Measurements from ENCODE around the gene STK32C.

The STK32C gene

GRCh38 chr10:132336919-132337407 is 29.2 kb upstream of the STK32C start:
- no peaks in the 10 kb centered on the region for H3K36me3 ChIP-seq (ENCODE audit: insufficient read depth, low read depth, low read length)
- peaks cover 6% of the 10 kb centered on the region; the same call in 1 of the 2 replicates for H3K4me1 ChIP-seq (ENCODE audit: insufficient read depth, low read length)
- H3K9me3 ChIP-seq (ENCODE audit: insufficient read depth, low read depth, low read length) = no peaks in the 10 kb centered on the region
- peaks cover 10% of the 10 kb centered on the region; the same call in 1 of the 2 replicates for H3K27me3 ChIP-seq (ENCODE audit: insufficient read depth, low read length)
- H3K27ac ChIP-seq (ENCODE audit: low read length) = no peak overlapping the region
- peak overlapping the region; percentile 66; the same call in 1 of the 2 replicates for H3K9ac ChIP-seq (ENCODE audit: low read depth, low read length)
- no peak overlapping the region; the same call in 1 of the 2 replicates for H3K4me3 ChIP-seq (ENCODE audit: low read length)

GRCh38 chr10:132336064-132336746 is 28.5 kb upstream of the STK32C start:
- H3K9ac ChIP-seq (ENCODE audit: low read depth, low read length) = no peak overlapping the region
- H3K27ac ChIP-seq (ENCODE audit: low read length) = no peak overlapping the region

GRCh38 chr10:132335189-132336063 is 27.7 kb upstream of the STK32C start:
- Histone ChIP-seq H3K9ac (ENCODE audit: low read depth, low read length) (no peak overlapping the region), H3K27ac (ENCODE audit: low read length) (no peak overlapping the region), H3K36me3 (ENCODE audit: insufficient read depth, low read depth, low read length) (no peaks in the 10 kb centered on the region), H3K4me3 (ENCODE audit: low read length) (no peak overlapping the region), H3K27me3 (ENCODE audit: insufficient read depth, low read length) (peaks cover 10% of the 10 kb centered on the region; the same call in 1 of the 2 replicates), H3K9me3 (ENCODE audit: insufficient read depth, low read depth, low read length) (no peaks in the 10 kb centered on the region), H3K4me1 (ENCODE audit: insufficient read depth, low read length) (peaks cover 6% of the 10 kb centered on the region; the same call in 1 of the 2 replicates)

More at GRCh38 chr10:132336064-132336746, 28.5 kb upstream of the STK32C start:
- no peaks in the 10 kb centered on the region for H3K9me3 ChIP-seq (ENCODE audit: insufficient read depth, low read depth, low read length)
- H3K4me3 ChIP-seq (ENCODE audit: low read length) = no peak overlapping the region
- no peaks in the 10 kb centered on the region for H3K36me3 ChIP-seq (ENCODE audit: insufficient read depth, low read depth, low read length)
- H3K4me1 ChIP-seq (ENCODE audit: insufficient read depth, low read length) = peaks cover 6% of the 10 kb centered on the region; the same call in 1 of the 2 replicates
- peaks cover 10% of the 10 kb centered on the region; the same call in 1 of the 2 replicates for H3K27me3 ChIP-seq (ENCODE audit: insufficient read depth, low read length)

- Histone ChIP-seq H3K9ac (ENCODE audit: low read depth, low read length) (no peak overlapping the region), H3K4me3 (ENCODE audit: low read length) (no peak overlapping the region), H3K27ac (ENCODE audit: low read length) (no peak overlapping the region), H3K9me3 (ENCODE audit: insufficient read depth, low read depth, low read length) (no peaks in the 10 kb centered on the region), H3K36me3 (ENCODE audit: insufficient read depth, low read depth, low read length) (peaks cover 2% of the 10 kb centered on the region; the same call in 1 of the 2 replicates), H3K4me1 (ENCODE audit: insufficient read depth, low read length) (peaks cover 12% of the 10 kb centered on the region), H3K27me3 (ENCODE audit: insufficient read depth, low read length) (peaks cover 10% of the 10 kb centered on the region; the same call in 1 of the 2 replicates)
These were observed 27.0 kb upstream of the STK32C start for GRCh38 chr10:132334631-132335188.

GRCh38 chr10:132333386-132333785 is 25.6 kb upstream of the STK32C start:
- Histone ChIP-seq H3K4me1 (ENCODE audit: insufficient read depth, low read length) (peaks cover 15% of the 10 kb centered on the region), H3K4me3 (ENCODE audit: low read length) (no peak overlapping the region), H3K27me3 (ENCODE audit: insufficient read depth, low read length) (peaks cover 10% of the 10 kb centered on the region; the same call in 1 of the 2 replicates), H3K36me3 (ENCODE audit: insufficient read depth, low read depth, low read length) (peaks cover 5% of the 10 kb centered on the region; the same call in 1 of the 2 replicates), H3K27ac (ENCODE audit: low read length) (no peak overlapping the region), H3K9ac (ENCODE audit: low read depth, low read length) (no peak overlapping the region), H3K9me3 (ENCODE audit: insufficient read depth, low read depth, low read length) (no peaks in the 10 kb centered on the region)

GRCh38 chr10:132332433-132332754 is 24.6 kb upstream of the STK32C start:
- no peaks in the 10 kb centered on the region for H3K9me3 ChIP-seq (ENCODE audit: insufficient read depth, low read depth, low read length)
- peak overlapping the region; percentile 69; the same call in 1 of the 2 replicates for H3K9ac ChIP-seq (ENCODE audit: low read depth, low read length)
- H3K4me3 ChIP-seq (ENCODE audit: low read length) = peak overlapping the region; percentile 98
- H3K27ac ChIP-seq (ENCODE audit: low read length) = no peak overlapping the region
- H3K27me3 ChIP-seq (ENCODE audit: insufficient read depth, low read length) = peaks cover 10% of the 10 kb centered on the region; the same call in 1 of the 2 replicates
- H3K36me3 ChIP-seq (ENCODE audit: insufficient read depth, low read depth, low read length) = peaks cover 5% of the 10 kb centered on the region; the same call in 1 of the 2 replicates
- peaks cover 15% of the 10 kb centered on the region for H3K4me1 ChIP-seq (ENCODE audit: insufficient read depth, low read length)

- Histone ChIP-seq H3K4me1 (ENCODE audit: insufficient read depth, low read length) (peaks cover 13% of the 10 kb centered on the region), H3K27ac (ENCODE audit: low read length) (no peak within 1 kb of the TSS), H3K36me3 (ENCODE audit: insufficient read depth, low read depth, low read length) (peaks cover 5% of the 10 kb centered on the region; the same call in 1 of the 2 replicates)
These were observed 24.1 kb upstream of the STK32C start, which contains the start of gene LRRC27 for GRCh38 chr10:132331601-132332432. Gene LRRC27, plus strand, starts transcription at chr10:132332193. Its CDS starts 1,332 bp downstream, at chr10:132333525.

GRCh38 chr10:132330486-132330833 is 22.7 kb upstream of the STK32C start:
- Histone ChIP-seq H3K36me3 (ENCODE audit: insufficient read depth, low read depth, low read length) (peaks cover 5% of the 10 kb centered on the region; the same call in 1 of the 2 replicates), H3K4me3 (ENCODE audit: low read length) (peak overlapping the region; percentile 98), H3K9ac (ENCODE audit: low read depth, low read length) (peak overlapping the region; percentile 16; the same call in 1 of the 2 replicates), H3K27me3 (ENCODE audit: insufficient read depth, low read length) (peaks cover 10% of the 10 kb centered on the region; the same call in 1 of the 2 replicates), H3K27ac (ENCODE audit: low read length) (no peak overlapping the region), H3K4me1 (ENCODE audit: insufficient read depth, low read length) (peaks cover 11% of the 10 kb centered on the region), H3K9me3 (ENCODE audit: insufficient read depth, low read depth, low read length) (no peaks in the 10 kb centered on the region)

More at GRCh38 chr10:132331601-132332432, 24.1 kb upstream of the STK32C start, which contains the start of gene LRRC27:
- peaks cover 10% of the 10 kb centered on the region; the same call in 1 of the 2 replicates for H3K27me3 ChIP-seq (ENCODE audit: insufficient read depth, low read length)
- no peaks in the 10 kb centered on the region for H3K9me3 ChIP-seq (ENCODE audit: insufficient read depth, low read depth, low read length)
- H3K4me3 ChIP-seq (ENCODE audit: low read length) = peak within 1 kb of the TSS; percentile 98
- H3K9ac ChIP-seq (ENCODE audit: low read depth, low read length) = peak within 1 kb of the TSS; percentile 94

- peak overlapping the region; percentile 16; the same call in 1 of the 2 replicates for H3K9ac ChIP-seq (ENCODE audit: low read depth, low read length)
These were observed 22.1 kb upstream of the STK32C start for GRCh38 chr10:132329565-132330485.

GRCh38 chr10:132328738-132329137 is 21.0 kb upstream of the STK32C start:
- H3K27ac ChIP-seq (ENCODE audit: low read length) = no peak overlapping the region
- H3K9ac ChIP-seq (ENCODE audit: low read depth, low read length) = no peak overlapping the region
- peaks cover 11% of the 10 kb centered on the region for H3K4me1 ChIP-seq (ENCODE audit: insufficient read depth, low read length)
- H3K9me3 ChIP-seq (ENCODE audit: insufficient read depth, low read depth, low read length) = no peaks in the 10 kb centered on the region
- H3K4me3 ChIP-seq (ENCODE audit: low read length) = no peak overlapping the region
- peaks cover 10% of the 10 kb centered on the region; the same call in 1 of the 2 replicates for H3K27me3 ChIP-seq (ENCODE audit: insufficient read depth, low read length)
- H3K36me3 ChIP-seq (ENCODE audit: insufficient read depth, low read depth, low read length) = peaks cover 5% of the 10 kb centered on the region; the same call in 1 of the 2 replicates

More at GRCh38 chr10:132329565-132330485, 22.1 kb upstream of the STK32C start:
- Histone ChIP-seq H3K27ac (ENCODE audit: low read length) (no peak overlapping the region), H3K4me1 (ENCODE audit: insufficient read depth, low read length) (peaks cover 11% of the 10 kb centered on the region), H3K4me3 (ENCODE audit: low read length) (peak overlapping the region; percentile 98), H3K36me3 (ENCODE audit: insufficient read depth, low read depth, low read length) (peaks cover 5% of the 10 kb centered on the region; the same call in 1 of the 2 replicates), H3K9me3 (ENCODE audit: insufficient read depth, low read depth, low read length) (no peaks in the 10 kb centered on the region), H3K27me3 (ENCODE audit: insufficient read depth, low read length) (peaks cover 10% of the 10 kb centered on the region; the same call in 1 of the 2 replicates)
